Glutamatergic neuron (in vitro differentiated cells): Measurements from ENCODE around the gene MMP24OS. TPM values are rescaled to one million over a fixed set of nuclear protein-coding genes. Genes with fewer than 3 reads are reported as not detected.
A peak's percentile ranks its signal among the peaks of the same experiment; 100 is the strongest.

Experiments used
- DNase-seq: peaks from one replicate; pipeline ENCODE4 v3.0.0; 2022
- H3K27ac Mint-ChIP-seq: one replicate; pipeline ENCODE4 v1.8.0; 2020; ENCODE audit warnings: mild to moderate bottlenecking, mixed read lengths, inconsistent platforms; ENCODE audit not compliant: unreplicated experiment
- H3K27me3 Mint-ChIP-seq: one replicate; pipeline ENCODE4 v1.8.0; 2020; ENCODE audit warnings: mild to moderate bottlenecking, moderate library complexity, mixed read lengths, inconsistent platforms; ENCODE audit not compliant: unreplicated experiment
- H3K36me3 Mint-ChIP-seq: one replicate; pipeline ENCODE4 v1.8.0; 2020; ENCODE audit warnings: mild to moderate bottlenecking, mixed read lengths, inconsistent platforms; ENCODE audit not compliant: unreplicated experiment
- H3K4me1 Mint-ChIP-seq: one replicate; pipeline ENCODE4 v1.8.0; 2020; ENCODE audit warnings: mild to moderate bottlenecking, low read depth, mixed read lengths, inconsistent platforms; ENCODE audit not compliant: unreplicated experiment
- H3K4me3 Mint-ChIP-seq: one replicate; pipeline ENCODE4 v1.8.0; 2020; ENCODE audit warnings: mild to moderate bottlenecking, mixed read lengths, inconsistent platforms; ENCODE audit not compliant: unreplicated experiment
- H3K9me3 Mint-ChIP-seq: one replicate; pipeline ENCODE4 v1.8.0; 2020; ENCODE audit warnings: mild to moderate bottlenecking, moderate library complexity, mixed read lengths, inconsistent platforms; ENCODE audit not compliant: unreplicated experiment
- CTCF ChIP-seq: fragments of 200-600 bp; sonication (generic); IDR thresholded peaks from one replicate; pipeline ENCODE4 v1.5.0; 2021; ENCODE audit not compliant: partially characterized antibody, unreplicated experiment
- total RNA-seq: library from RNA; stranded (reverse); fragmentation: NEBNext Ultra II Directional; extraction: Animal tissue kit (Norgen Biotek cat#: 25700); gene quantifications from one replicate; pipeline ENCODE4 v1.2.1, GENCODE V29; 2021; ENCODE audit not compliant: unreplicated experiment

Gene MMP24OS
- total RNA-seq, 1 donor from 2014 or later, result 99.0 TPM

- Mint-ChIP-seq H3K27ac (peak overlapping the region; percentile 78), H3K36me3 (no peaks in the 10 kb centered on the region)
Observed at GRCh38 chr20:35275741-35276251, 2.1 kb downstream of the MMP24OS start.

DNA sequence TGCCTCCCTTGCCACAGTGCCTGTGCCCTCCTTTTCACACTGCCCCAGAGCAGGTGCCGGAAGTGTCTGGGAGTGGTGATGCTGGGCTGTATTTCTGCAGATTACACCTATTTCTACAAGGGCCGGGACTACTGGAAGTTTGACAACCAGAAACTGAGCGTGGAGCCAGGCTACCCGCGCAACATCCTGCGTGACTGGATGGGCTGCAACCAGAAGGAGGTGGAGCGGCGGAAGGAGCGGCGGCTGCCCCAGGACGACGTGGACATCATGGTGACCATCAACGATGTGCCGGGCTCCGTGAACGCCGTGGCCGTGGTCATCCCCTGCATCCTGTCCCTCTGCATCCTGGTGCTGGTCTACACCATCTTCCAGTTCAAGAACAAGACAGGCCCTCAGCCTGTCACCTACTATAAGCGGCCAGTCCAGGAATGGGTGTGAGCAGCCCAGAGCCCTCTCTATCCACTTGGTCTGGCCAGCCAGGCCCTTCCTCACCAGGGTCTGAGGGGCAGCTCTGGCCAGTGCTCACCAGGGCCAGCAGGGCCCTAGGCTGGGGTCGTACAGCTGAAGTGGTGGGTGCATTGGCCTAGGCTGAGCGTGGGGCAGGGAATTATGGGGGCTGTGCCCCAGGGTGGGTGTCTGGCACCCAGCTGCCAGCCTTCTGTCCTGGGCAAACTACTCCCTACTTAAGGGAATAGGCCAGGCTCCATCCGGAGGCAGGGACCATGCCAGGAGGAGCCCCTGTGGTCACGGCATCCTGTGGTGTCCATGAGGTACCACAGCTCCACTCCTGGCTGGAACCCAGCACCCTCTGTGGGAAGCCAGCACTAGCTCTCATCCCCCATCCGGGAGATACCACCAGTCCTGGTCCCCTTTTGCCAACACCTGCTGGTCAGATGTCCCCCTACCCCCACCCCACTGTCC is 3.5 kb downstream of the MMP24OS start:
- peaks cover 5% of the 10 kb centered on the region for H3K27me3 Mint-ChIP-seq
- no peaks in the 10 kb centered on the region for H3K36me3 Mint-ChIP-seq
- no peak overlapping the region for H3K4me3 Mint-ChIP-seq
- H3K27ac Mint-ChIP-seq, result peak overlapping the region; percentile 78
- TF ChIP-seq CTCF, result no peak
- H3K4me1 Mint-ChIP-seq, result peaks cover 11% of the 10 kb centered on the region
- DNase-seq, result no peak
- H3K9me3 Mint-ChIP-seq, result peaks cover 13% of the 10 kb centered on the region

More at GRCh38 chr20:35275741-35276251, 2.1 kb downstream of the MMP24OS start:
- H3K27me3 Mint-ChIP-seq, result peaks cover 5% of the 10 kb centered on the region
- H3K9me3 Mint-ChIP-seq, result peaks cover 13% of the 10 kb centered on the region
- DNase-seq, result no peak
- TF ChIP-seq CTCF, result no peak
- H3K4me3 Mint-ChIP-seq, result peak overlapping the region; percentile 52
- H3K4me1 Mint-ChIP-seq, result peaks cover 11% of the 10 kb centered on the region

GRCh38 chr20:35273449-35274171 is 4.3 kb downstream of the MMP24OS start:
- H3K9me3 Mint-ChIP-seq, result peaks cover 13% of the 10 kb centered on the region
- peaks cover 8% of the 10 kb centered on the region for H3K27me3 Mint-ChIP-seq
- no peak for TF ChIP-seq CTCF
- no peak for DNase-seq
- H3K4me1 Mint-ChIP-seq, result peaks cover 11% of the 10 kb centered on the region
- peak overlapping the region; percentile 66 for H3K27ac Mint-ChIP-seq
- no peaks in the 10 kb centered on the region for H3K36me3 Mint-ChIP-seq
- no peak overlapping the region for H3K4me3 Mint-ChIP-seq

- TF ChIP-seq CTCF, result no peak
- Mint-ChIP-seq H3K27ac (no peak overlapping the region), H3K27me3 (peaks cover 6% of the 10 kb centered on the region), H3K4me1 (peaks cover 11% of the 10 kb centered on the region), H3K4me3 (no peak overlapping the region), H3K36me3 (peaks cover under 1% of the 10 kb centered on the region), H3K9me3 (peaks cover 6% of the 10 kb centered on the region)
- DNase-seq, result no peak
Observed at GRCh38 chr20:35271904-35272303, 6.0 kb downstream of the MMP24OS start.
